ENCODE data around the gene HOXC5. TPM values are rescaled to one million over a fixed set of nuclear protein-coding genes. Genes with fewer than 3 reads are reported as not detected.

The HOXC5 gene
- total RNA-seq, 3 donors from 2014 or later = not detected

DNA sequence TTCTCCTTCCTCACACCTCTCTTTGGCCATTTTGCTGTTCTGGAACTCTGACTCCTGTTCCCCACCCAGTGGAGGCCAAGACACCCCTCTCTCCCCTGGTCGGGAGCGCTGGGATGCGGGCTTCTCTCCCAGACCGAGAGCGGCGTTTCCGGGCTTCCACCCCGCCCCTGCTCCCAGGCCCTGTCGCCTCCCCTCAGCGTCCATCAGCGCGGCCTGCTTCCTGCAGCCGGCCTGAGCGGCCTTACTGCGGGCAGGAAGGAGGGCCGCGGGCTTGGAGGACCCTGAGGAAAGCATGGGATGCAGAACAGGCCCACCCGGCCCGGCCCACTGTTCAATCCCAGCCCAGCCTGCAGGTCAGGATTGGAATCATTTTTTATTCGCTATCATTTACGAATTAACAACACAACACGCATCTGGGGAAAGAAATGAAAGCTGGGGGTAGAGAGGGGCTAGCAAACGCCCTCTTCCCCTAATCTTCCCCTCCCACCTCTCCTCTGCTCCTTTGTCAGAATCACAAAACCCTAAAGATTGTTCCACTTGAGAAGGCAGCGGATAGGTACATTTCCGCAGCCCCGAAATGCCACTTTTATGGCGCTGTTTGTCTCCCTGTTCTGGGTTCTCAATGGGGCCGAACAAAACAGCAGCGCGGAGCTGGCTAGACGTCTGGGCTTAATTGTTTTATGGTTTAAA is 27.9 kb upstream of the HOXC5 start:
- Histone ChIP-seq H3K4me1 (ENCODE audit: low read depth) (peaks cover 10% of the 10 kb centered on the region), H3K4me3 (no peak overlapping the region), H3K9me3 (no peaks in the 10 kb centered on the region), H3K36me3 (ENCODE audit: low read depth) (no peaks in the 10 kb centered on the region)
- no peak for ATAC-seq
- TF ChIP-seq, protein P1, sequence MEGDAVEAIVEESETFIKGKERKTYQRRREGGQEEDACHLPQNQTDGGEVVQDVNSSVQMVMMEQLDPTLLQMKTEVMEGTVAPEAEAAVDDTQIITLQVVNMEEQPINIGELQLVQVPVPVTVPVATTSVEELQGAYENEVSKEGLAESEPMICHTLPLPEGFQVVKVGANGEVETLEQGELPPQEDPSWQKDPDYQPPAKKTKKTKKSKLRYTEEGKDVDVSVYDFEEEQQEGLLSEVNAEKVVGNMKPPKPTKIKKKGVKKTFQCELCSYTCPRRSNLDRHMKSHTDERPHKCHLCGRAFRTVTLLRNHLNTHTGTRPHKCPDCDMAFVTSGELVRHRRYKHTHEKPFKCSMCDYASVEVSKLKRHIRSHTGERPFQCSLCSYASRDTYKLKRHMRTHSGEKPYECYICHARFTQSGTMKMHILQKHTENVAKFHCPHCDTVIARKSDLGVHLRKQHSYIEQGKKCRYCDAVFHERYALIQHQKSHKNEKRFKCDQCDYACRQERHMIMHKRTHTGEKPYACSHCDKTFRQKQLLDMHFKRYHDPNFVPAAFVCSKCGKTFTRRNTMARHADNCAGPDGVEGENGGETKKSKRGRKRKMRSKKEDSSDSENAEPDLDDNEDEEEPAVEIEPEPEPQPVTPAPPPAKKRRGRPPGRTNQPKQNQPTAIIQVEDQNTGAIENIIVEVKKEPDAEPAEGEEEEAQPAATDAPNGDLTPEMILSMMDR (IDR thresholded peaks at IDR 0.05) = no peak
- intact Hi-C loops (cut with DNase I, micrococcal nuclease) = loop anchor here (5.0 kb wide), 2 partner anchors 187 to 197 kb away; no protein-coding TSS in a partner anchor
- peak in 1 of 3 donors; percentile 47 for DNase-seq

DNA sequence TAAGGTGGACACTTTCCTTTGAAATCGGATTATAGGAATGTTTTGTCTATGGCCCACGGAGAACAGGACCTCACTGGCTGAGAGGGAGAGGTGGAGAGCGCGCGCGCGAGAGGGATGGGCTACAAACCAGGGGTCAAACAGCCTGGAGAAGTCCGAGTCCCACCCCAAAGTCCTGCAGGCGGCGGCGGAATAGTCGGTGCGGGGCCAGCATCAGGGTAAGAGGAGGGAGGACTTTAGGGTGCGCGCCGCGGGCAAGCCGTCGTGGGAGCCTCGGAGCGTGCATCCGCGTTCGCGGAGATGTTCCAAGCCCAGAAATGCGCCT is 27.4 kb upstream of the HOXC5 start:
- no peaks in the 10 kb centered on the region for H3K9me3 ChIP-seq
- peaks cover 5% of the 10 kb centered on the region for H3K4me1 ChIP-seq (ENCODE audit: low read depth)
- H3K36me3 ChIP-seq (ENCODE audit: low read depth) = no peaks in the 10 kb centered on the region
- no peak overlapping the region for H3K4me3 ChIP-seq
- ATAC-seq = no peak
- TF ChIP-seq, protein P1 (IDR thresholded peaks at IDR 0.05) = no peak
- intact Hi-C loops (cut with DNase I, micrococcal nuclease) = loop anchor here (5.0 kb wide), 2 partner anchors 187 to 197 kb away; no protein-coding TSS in a partner anchor
- peak in 1 of 3 donors; percentile 47 for DNase-seq

DNA sequence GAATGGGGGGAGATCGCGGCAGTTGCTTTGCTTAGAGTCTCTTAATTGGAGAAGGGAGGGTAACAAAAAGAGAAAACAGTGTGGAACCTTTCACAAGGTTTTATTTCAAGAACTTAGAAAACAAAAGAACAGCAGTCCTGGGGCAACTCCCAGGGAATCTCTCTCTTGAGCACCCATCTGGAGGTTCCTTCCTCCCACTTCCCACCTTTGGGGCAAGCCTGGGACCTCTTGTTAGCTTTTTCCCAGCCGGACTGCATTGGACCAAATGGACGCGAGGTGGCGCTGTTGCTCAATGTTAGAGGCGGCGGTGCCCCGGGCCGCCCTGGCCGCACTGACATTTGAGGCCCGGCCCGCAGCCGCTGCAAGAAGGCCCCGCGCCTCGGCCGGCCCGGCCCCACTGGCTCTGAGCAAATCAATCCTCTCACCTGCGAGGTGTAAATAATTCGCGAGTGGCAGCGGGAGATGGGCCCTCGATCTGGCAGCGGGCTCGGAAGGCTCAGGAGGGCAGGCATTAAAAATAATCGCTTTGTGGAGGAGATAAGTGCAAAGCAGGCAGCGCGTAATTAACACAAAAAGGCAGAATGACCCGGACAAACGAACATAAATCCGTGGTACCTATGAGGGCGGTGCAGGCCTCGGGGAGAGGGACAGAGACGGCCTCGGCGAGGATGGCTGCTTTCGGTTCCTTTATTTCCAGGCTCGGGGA is 26.8 kb upstream of the HOXC5 start:
- intact Hi-C loops (cut with DNase I, micrococcal nuclease) = loop anchor here (5.0 kb wide), 2 partner anchors 186 to 196 kb away; no protein-coding TSS in a partner anchor
- Histone ChIP-seq H3K4me3 (no peak overlapping the region), H3K9me3 (no peaks in the 10 kb centered on the region)

DNA sequence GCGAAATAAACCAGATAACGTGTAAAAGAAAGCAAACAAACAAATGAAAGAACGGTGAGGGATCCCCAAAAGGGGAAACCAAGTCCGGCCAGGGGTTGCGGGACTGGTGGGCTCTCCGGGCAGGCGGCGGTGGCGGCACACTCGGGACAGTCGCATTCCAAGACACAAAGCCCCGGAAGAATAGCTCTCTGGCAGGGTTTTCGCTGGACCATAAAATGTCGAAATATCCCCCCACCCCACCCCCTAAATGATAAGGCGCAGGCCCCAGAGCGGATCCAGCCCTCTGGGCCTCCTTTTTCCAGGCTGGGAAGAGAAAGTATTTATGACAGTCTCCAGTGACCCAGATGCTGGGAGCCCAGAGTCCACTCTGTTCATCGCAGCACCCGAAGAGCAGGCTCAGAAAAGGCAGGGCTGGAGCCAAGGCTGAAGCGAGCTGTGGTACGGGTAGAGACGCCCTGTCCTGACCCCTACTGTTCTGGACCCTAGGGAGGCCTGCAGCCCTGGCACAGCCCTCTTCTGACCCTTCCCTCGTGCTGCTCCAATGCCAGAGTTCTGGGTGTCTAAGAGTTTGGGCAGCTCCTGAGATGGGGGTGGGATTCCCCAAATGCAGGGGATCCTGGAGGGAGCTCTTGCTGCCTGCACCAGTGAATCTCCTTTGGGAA is 26.2 kb upstream of the HOXC5 start:
- DNase-seq = peak in 1 of 3 donors; percentile 36
- H3K9me3 ChIP-seq = no peaks in the 10 kb centered on the region
- intact Hi-C loops (cut with DNase I, micrococcal nuclease) = loop anchor here (5.0 kb wide), 2 partner anchors 186 to 196 kb away; no protein-coding TSS in a partner anchor
- no peak overlapping the region for H3K4me3 ChIP-seq
- no peak for ATAC-seq
- TF ChIP-seq, protein P1 (IDR thresholded peaks at IDR 0.05) = no peak
- H3K36me3 ChIP-seq (ENCODE audit: low read depth) = no peaks in the 10 kb centered on the region
- peaks cover 9% of the 10 kb centered on the region for H3K4me1 ChIP-seq (ENCODE audit: low read depth)

More for the DNA sequence above, 26.8 kb upstream of the HOXC5 start:
- DNase-seq (peak; percentile 82 to 91 (median 89)), ATAC-seq (peak; percentile 93)
- TF ChIP-seq, protein P1 (IDR thresholded peaks at IDR 0.05) = peak; percentile 73
- Histone ChIP-seq H3K36me3 (ENCODE audit: low read depth) (no peaks in the 10 kb centered on the region), H3K4me1 (ENCODE audit: low read depth) (peaks cover 5% of the 10 kb centered on the region)

DNA sequence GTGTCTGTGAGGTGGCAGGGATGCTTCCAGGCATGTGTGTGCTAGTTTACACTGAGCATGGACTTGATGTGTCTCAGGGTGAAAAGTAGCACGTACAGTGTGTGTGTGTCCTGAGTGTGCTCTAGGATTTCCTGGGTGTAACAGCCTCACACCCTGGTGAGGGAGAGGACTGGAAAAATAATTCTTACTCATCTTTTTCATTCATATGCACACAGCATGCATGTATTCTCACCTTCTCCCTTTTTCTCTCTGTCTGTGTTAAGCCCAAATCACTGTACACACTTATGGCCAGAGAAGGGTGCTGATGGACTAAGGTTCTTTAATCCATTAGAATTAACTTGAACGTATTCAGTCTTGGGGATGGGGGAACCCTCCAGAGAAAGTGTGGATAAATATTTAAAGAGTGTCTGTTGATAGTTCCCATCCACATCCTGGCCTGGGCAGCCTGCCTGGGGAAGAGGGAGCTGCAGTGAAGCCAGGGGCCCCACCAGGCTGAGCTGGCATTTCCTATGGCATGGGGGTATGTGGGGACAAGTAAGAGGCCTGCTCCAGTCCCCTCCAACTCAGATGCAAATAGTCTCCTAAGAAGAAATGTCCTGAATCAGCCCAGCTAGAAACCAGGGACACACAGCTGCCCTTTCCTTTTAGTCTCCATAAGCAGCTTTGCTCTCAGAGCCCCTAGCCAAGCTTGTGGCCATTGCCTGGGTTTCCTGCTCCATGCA is 25.2 kb upstream of the HOXC5 start:
- ATAC-seq (no peak), DNase-seq (no peak)
- no peaks in the 10 kb centered on the region for H3K9me3 ChIP-seq
- peaks cover 9% of the 10 kb centered on the region for H3K4me1 ChIP-seq (ENCODE audit: low read depth)
- no peaks in the 10 kb centered on the region for H3K36me3 ChIP-seq (ENCODE audit: low read depth)
- intact Hi-C loops (cut with DNase I, micrococcal nuclease) = loop anchor here (5.0 kb wide), 2 partner anchors 185 to 195 kb away; no protein-coding TSS in a partner anchor
- TF ChIP-seq, protein P1 (IDR thresholded peaks at IDR 0.05) = no peak
- H3K4me3 ChIP-seq = no peak overlapping the region

All from mucosa of descending colon (tissue), 3 donors.